Central memory CD4-positive, alpha-beta T cell (primary cell): ENCODE data around the gene NOP16.
A peak's percentile ranks its signal among the peaks of the same experiment; 100 is the strongest.

ENCODE experiments used
- DNase-seq: peaks from one replicate; pipeline ENCODE4 v3.0.0; 2022

NOP16 gene

DNA sequence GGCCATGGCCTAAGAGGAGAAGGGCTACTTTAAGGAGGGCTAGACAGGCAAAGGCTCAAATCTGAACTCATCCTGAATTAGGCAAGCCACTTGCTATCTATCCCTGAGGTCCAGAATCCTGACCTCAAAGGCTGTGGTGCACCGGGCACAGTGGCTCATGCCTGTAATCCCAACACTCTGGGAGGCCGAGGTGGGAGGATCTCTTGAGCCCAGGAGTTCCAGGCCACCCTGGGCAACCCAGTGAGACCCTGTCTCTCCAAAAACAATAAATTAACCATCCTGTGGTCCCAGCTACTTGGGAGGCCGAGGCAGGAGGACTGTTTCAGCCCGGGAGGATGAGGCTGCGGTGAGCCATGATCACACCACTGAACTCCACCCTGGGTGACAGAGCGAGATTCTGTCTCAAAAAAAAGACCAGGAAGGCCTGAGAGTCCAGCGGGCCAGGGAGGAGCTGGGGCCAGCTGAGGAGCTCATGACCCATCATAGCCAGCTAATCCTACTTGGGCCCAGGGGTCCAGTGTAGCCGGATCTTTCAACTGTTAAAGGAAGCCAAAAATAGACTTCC lies 4.0 kb downstream of the NOP16 start:
- DNase-seq, result no peak

DNA sequence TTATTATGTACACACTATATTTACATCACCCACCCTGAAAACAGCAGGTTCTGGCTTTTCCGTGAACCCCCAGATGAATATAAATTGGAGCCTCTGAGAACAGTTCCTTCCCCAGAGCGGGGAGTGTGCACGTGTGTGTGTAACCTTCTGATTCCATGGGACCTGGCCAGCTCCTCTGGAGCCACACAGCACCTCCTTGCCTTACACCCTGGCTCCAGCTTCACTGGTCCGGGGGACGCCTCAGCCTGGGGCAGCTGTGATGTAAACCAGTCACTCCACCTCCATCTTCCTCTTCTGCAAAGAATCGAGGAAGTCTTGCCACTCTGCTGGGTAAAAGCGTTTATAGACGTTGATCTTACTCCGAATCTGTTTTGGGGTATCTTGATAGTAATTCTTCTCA lies 4.4 kb downstream of the NOP16 start:
- DNase-seq, result no peak

DNA sequence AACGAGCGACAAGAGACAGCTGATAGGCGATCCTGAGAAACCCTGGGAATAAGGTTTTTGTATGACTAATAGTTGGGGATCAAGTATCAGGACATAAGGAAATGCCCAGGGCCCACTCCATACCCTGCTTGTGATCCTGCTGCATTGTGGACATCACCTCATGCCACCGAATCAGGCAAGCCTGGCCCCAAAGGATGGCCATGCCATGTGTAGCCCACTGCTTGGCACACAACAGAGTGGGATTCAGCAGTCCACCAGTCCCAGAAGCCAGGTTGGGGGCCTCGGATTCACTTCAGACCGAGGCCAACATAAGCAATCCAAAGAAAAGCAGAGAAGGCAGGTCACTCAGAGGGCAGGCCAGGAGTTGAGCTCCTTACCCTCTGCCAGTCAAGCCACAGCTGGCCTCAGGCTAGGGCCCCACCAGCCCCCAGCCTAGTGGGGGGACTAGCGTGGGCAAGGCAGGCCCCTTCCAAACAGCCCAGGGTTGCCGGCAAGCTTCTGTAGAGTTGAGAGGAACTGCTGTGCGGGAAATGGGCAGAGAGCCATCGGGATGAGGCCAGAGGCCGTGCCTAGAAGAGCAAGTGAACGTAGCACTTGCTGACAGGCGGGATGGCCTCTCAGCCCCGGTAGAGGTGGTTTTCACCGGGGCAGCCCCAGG lies 5.0 kb downstream of the NOP16 start:
- no peak for DNase-seq

DNA sequence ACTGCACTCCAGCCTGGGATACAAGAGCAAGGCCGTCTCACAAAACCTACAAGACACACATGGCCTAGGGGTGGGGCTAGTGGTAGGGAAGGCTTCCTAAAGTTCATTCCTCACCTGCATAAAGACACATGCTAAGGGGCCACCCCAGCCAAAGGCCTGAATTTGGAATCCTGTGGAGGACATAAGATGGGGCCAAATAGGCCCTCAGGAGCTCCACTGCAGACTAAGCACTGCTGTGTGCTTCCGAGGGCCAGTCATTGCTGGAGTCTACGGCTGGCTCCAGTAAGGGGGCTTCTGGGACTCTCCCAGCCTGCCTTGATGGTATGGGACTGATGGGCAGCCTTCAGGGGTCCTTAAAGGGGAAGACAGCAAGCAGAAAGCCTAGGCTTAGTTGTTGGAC lies 5.7 kb downstream of the NOP16 start:
- no peak for DNase-seq

DNA sequence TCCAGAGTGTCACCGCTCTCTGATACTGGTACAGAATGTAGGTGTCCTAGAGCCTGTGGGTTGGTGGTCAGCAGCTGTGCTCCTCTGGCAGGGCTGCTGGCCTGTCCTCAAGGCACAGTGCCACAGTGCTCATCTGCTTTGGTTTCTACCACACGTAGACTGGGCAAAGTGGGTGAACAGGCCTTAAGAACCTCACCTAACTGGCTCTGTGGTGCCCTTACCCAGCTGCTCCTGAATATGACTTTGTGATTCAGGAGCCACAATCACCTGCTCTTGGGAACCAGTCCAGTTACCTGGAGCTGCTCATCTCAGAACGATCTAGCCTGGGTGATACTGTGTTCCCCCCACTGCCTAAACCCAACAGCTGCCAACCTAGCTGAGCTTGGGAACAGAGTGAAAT lies 6.4 kb downstream of the NOP16 start:
- DNase-seq, result no peak

DNA sequence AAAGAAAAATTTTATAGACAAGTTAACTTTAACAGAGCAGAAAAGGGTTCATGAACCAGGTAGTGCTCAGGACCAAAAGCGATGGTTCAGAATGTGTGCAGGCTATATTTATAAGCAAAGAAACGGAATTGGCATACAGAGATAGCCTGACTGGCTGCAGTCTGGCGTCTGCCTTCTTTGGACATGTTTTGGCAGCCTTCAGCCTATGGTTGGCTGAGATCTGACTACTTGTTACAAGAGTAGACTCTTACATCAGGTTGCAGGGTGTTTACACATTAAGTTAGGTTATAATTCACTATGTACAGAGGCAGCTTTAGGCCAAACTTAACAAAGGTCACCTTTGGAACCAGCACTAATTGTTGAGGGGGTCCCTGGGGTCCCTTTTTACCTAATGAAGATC lies 7.0 kb downstream of the NOP16 start:
- no peak for DNase-seq

DNA sequence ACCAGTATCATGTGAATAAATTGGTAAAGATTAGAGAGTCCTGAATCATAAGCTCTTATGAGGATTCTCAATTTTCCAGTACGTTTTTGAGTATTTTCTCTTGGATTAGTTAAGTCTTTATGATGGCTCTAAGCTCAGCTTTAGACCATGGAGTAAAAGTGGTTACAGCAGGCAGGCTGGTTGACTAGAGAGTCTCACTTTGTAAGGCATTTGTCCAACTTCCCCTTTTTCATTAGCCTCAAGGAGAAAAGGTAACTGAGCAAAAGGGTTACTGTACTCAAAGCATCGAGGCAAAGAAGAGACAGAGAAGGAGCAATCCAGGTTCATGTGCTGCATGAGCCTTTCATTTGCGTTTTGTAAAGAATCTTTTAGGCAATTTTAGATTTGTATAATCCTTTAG lies 8.5 kb downstream of the NOP16 start:
- no peak for DNase-seq

DNA sequence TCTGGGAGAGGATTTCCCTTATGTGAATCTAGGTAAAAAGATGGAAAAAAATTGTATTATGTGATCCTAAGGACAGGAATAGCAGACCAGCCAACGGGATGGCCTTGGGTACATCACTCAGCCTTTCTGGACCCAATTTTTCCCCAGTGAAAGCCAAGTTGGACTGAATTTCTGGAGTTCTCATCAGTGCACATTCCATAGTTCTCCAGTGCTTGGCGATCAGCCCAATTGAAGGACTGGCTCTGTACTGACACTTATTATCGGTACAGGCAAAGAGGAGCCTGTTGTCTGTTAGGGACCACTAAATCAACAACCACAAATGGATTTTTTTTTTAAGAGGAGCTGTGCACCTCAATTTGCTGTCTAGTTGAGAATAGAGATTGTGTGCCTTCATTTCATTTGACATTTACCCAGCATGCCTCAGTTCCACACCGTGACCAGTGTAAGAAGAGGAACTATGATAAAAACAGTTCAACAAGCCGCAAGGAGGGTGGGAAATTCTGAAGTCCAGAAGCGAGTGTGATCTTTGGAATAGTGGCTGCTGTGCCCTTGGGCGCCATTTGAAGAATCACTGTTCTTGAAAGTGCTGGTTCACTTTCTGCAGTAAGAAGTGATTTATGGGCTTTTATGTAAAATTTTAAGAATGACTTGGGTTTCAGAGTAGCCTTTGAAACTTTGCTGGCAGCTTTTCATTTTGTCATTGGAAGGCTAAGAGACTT lies 15.1 kb downstream of the NOP16 start:
- no peak for DNase-seq

DNA sequence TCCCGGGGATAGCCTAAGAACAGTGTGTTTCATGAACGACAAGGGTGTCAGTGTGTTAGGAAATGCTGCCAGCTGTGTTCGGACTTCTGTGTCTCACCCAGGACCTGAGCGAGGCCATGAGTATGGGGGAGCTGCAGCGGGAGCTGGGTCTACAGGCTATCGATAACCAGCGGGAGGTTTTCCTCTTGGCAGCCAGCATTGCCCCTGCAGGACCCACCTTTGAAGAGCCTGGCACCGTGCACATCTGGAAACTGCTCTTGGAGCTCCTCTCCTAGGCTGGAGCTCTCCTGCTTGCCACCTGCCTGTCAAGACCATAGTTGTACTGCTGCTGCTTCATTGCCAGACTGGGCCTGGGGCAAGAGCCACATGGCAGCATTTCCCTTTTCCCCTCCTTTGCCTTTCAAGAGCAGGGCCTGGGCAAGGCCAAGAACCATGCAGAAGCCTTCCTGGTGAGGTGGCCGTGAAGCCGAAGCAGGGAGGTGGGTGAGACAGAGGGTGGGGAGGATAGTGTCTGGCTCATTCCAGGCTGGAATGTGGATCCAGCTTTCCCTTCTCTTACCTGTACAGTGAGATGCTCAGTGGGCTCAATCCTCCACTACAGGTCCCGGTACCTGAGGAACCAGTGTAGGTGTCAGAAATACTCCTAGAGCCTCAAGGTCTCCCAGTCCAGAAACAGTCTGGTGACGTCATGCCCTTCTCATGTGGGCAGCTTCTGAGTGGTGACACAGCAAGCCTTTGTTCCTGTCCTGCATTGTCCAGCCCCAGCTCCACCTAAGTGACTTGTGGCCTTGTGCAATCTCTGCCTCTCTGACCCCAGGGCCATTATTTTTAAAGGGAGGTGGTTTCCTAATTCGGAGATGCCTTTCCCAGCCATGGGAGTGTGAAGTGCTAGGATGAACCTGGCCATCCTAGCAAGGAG lies 16.5 kb downstream of the NOP16 start:
- DNase-seq, result no peak

DNA sequence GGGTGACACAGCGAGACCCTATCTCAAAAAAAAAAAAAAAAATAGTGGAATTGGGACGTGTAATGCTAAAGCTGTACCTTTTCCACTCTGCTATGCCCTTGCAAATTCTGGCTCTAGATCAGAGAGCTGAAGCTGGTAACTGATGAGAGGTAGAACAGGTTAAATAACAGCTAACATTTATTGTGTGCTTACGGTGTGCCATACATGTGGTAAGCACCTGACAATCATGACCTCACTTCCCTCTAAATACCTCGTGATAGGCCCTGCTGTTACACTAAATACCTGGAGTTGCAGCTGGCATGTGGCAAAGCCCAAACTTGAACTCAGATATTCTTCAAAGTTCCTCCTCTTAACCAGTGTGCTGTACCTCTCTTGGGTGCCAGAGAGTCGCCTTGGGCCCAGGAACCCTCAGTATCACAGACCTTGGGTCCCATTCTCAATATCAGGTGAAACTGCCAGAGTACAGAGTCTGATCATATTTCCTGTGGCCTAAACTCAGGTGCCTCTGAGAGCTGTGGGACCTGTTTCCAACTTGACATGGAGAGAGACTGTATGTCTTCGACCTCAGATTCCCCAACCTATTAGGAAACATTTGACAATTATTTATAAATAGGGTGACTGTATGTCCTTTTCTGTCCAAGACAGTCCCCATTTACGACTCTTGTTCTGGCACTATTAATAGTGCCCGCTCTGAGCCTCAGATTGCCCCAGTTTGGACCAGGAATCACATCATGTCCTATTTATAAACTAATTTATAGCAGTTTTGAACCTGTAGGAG lies 18.3 kb downstream of the NOP16 start:
- no peak for DNase-seq

DNA sequence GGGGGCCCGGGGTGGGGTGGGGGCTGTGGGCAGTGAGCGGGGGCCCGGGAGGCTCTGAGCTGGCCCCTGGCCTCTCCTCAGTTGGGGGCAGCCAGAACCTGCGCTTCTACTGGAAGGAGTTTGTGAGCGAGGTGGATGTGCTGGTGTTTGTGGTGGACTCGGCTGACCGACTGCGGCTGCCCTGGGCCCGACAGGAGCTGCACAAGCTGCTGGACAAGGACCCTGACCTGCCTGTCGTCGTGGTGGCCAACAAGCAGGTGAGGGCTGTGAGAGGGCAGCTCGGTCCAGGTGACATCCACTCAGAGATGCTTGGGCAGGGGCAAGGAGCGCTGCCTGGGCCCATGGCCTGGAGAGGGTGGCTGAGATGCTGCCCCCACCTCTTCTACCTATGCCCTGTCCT lies 19.7 kb downstream of the NOP16 start:
- DNase-seq, result no peak

DNA sequence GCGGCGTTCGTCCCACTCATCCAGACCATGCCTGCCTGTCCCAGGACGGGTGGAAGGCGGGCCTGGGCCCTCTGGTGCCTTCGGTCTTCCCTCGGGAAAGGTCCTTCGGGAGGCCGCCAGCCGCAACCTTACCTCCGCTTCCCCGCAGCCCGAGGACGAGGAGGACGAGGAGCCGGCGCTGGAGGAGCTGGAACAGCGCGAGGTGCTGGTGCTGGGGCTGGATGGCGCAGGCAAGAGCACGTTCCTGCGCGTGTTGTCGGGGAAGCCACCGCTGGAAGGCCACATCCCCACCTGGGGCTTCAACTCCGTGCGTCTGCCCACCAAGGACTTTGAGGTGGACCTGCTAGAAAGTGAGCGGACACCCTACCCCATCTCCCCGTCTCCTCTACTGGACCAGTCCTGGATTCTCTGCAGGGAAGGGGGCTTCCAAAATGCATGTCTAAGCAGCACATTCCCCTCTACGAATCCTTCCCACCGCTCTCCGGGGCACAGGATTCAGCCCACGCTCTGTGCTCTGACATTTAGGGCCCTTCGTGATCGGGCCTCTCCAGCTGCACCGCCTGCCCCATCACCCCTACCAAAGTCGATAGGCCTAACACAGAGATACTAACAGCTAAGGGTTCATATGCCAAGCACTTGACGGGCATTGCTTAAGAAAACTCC lies 22.0 kb downstream of the NOP16 start:
- DNase-seq, result no peak

DNA sequence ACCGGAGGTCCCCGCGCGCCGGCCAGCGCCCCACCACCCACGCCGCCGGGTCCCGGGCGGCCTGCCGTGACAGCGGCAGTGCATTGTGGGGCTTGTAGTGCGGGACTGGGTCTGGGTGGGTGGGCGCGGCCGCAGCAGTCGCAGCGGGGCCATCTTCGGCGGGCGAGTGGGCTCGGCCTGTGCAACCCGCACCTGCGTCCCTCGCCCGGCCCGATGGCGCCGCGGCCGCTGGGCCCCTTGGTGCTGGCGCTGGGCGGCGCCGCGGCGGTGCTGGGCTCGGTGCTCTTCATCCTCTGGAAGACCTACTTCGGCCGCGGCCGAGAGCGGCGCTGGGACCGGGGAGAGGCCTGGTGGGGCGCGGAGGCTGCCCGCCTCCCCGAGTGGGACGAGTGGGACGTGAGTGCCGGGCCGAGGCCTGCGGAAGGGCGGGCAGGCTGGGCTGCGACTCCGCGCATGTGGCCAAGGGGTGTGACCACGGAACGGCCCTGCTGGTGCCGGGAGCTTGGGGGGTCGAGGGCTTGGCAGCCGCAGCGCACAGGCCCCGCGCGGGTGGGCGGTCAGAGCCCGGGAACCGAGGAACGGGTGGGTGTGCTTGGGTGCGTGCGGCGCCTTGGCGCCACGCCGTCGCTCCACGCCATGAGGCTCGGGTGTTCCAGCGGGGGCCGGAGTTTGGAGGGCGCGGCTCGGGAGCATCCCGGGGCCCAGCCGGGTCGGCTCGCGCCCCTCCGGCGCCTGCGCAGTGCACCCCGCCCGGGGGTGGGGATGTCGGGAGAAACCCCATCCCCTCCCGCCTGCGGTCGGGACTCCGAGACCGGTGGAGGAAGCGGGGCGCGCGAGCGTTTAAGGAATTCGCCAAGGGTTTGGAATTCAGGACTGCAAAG lies 22.8 kb downstream of the NOP16 start, which contains the start of gene ARL10:
Gene ARL10, plus strand, starts transcription at position 137 of the 881 bp plus-strand sequence. Its CDS starts 77 bp downstream, at position 214.
- peak; percentile 43 for DNase-seq

DNA sequence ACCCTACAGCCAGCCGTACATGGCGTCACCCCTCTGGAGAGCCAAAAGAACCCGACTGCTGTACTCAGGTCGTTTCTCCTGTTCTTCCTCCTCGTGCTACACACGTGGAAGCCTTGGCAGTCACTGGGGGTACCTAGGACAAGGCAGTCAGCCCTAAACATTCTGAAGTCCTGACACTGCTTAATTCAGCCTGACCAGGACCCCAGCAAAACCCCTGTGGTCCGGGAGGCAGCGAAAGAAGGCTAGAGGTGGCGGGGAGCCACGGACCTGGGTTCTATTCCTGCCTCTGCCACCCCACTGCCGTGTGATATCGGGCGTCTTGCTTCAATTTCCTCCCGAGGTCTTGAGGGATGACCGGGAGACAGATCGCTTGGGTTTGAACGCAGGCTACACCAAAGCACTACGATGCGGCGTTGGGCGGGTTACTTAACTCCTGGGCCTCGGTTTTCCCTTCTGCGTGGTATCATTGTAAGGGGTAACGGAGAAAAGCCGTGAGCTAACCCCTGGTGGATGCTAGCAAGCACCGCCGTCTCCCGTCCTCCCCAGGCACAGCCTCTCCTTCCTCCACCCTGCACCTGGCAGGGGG lies 23.5 kb downstream of the NOP16 start:
- DNase-seq, result no peak

DNA sequence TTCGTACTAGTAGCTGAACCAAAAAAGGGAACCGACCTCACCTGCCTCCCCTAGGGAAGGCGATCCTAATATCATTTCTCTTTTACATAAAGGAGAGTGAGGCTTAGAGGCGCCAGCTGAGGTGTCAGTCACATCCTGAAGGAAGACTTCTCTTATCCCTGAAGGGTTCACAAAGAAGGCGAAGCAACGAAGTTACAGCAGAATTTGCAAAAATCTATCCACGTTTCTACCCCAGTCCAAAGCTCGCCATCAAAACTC lies 26.2 kb downstream of the NOP16 start:
- no peak for DNase-seq

DNA sequence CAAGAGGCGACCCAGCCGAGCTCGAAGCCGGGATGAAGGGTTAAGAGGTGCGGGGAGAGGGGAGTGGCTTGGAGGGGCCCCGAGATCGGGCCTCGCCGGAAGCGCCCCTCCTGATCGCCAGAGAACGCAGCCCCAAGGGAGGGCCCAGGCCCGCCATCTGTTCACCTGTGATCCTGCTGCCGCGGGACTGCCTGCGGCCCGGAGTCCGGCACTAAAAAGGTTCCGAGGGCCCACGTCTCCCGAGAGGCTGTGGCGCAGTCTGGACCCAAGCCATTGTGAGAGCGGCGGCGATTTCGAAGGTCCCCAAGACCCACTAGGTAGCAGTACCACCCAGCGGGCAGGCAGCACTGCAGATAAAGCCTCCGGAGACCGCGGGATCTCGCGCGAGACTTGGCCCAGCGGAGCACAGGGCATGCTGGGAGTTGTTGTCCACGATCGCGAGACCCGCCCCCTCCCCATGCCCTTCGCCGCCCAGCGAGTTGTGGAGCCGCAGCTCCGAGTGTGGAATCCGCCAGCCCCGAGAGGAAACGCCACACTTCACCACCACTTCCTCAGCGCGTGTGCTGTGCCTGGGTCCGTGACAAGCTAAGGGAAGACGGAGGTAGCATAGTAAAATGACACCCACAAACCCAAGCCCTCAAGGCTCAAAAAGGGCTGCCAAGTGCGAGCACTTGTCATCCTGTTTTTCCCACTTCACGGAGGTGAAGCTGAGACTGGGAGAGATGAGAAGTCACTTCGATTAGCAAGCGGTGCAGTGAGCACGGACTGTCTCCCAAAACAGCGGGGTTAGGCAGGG lies 26.8 kb downstream of the NOP16 start, which contains the start of gene KIAA1191:
Gene KIAA1191, minus strand, starts transcription at position 328 of the 796 bp plus-strand sequence. CDS start 2,256 bp downstream, outside the sequence.
- peak; percentile 93 for DNase-seq

DNA sequence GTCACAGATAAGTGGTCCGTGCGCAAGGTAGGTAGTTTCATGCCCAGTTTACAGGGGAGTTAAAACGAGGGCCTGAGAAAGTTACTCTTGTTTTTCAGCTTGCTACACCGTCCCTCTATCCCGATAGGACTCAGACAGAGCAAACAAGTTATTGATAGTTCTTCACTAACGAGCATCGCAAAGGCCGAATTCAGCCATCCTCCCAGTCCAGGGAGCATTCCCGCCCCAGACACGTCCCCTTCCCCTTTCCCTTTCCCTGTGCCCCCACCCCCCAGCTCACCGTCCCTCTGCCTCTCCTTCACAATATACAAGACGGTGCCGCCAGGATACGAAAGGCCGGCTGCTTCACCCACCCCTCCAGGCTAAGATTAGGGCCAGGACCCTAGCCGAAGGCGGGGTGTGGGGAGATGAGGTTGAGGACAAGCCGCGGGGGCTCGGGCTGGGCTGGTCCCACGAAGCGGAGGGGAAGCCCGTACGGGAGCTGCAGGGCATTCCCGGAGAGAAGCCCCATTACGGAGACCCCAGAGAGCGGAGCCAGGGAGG lies 27.4 kb downstream of the NOP16 start:
- DNase-seq, result no peak

DNA sequence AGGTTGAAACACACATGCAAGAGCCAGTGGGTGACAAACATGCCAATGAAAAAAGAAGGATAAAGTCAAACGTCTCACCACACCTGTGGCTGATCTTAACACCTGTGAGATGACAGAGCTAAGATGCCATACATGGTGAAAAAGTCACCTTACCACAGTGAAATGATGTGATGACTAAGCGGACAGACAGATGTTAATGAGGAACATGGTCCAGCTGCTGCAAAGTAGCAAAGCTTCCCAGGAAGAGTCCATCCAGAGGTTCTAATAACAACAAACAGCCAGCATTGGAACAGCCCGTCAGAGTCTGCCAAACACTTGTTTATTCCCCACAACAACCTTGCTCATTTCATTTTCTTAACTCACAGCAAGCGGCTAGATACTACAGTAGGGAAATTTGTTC lies 28.7 kb downstream of the NOP16 start:
- DNase-seq, result no peak

DNA sequence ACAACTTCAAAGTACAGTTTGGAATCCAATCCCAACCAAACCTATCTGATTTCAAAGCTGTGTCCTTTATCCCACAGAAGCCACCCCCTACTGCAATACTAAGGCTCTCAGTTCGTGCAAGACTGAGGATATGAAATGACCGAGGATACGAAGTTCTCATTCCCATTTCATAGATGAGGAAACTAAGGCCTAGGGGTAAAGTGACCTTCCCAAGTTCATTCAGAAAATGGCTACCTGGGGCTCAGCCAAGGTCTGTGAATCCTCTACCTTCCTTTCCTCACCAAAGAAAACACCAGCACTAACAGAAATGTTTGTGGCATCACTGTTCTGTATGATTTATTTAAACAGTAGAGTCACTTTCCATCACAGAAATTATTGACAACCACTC lies 32.2 kb downstream of the NOP16 start:
- DNase-seq, result no peak
